HepG2 (cell line): ENCODE measurements around the gene TMEM86B. TPM values are rescaled to one million over a fixed set of nuclear protein-coding genes. Genes with fewer than 3 reads are reported as not detected.
A peak's percentile ranks its signal among the peaks of the same experiment; 100 is the strongest.

Source experiments
- CENPBD1 ChIP-seq: sonication (generic); formaldehyde crosslinking; IDR thresholded peaks from 2 replicates; pipeline ENCODE4 v1.8.0; 2022; ENCODE audit warnings: missing genetic modification reagents, low read depth, mild to moderate bottlenecking, borderline replicate concordance
- CHD4 ChIP-seq: fragments of 200-600 bp; sonication (generic); IDR thresholded peaks from 2 replicates; pipeline ENCODE4 v1.7.0; 2017; ENCODE audit warnings: mild to moderate bottlenecking, low read length, borderline replicate concordance
- DMAP1 ChIP-seq: IDR thresholded peaks from 2 replicates; pipeline ENCODE4 v1.6.1; 2016
- MTA1 ChIP-seq: sonication (generic); formaldehyde crosslinking; IDR thresholded peaks from 2 replicates; pipeline ENCODE4 v1.4.0; 2020; ENCODE audit warnings: missing genetic modification reagents, mild to moderate bottlenecking, borderline replicate concordance
- NCOA1 ChIP-seq: sonication (generic); formaldehyde crosslinking; IDR thresholded peaks from 2 replicates; pipeline ENCODE4 v1.9.0; 2021; ENCODE audit warnings: missing genetic modification reagents
- PTBP1 ChIP-seq: fragments of 200-400 bp; formaldehyde crosslinking; IDR thresholded peaks from 2 replicates; pipeline ENCODE4 v1.6.1; 2018; ENCODE audit warnings: low read length, low read depth; ENCODE audit not compliant: poor library complexity, severe bottlenecking
- SMAD9 ChIP-seq: sonication (generic); formaldehyde crosslinking; IDR thresholded peaks from 2 replicates; pipeline ENCODE4 v1.5.1; 2020; ENCODE audit warnings: mild to moderate bottlenecking, missing genetic modification reagents
- SMARCC2 ChIP-seq: fragments of 450-650 bp; IDR thresholded peaks from 2 replicates; pipeline ENCODE4 v1.6.1; 2017; ENCODE audit warnings: antibody characterized with exemption, mild to moderate bottlenecking
- ZBTB37 ChIP-seq: sonication (generic); formaldehyde crosslinking; IDR thresholded peaks from 2 replicates; pipeline ENCODE4 v1.4.0; 2020; ENCODE audit warnings: mild to moderate bottlenecking, missing genetic modification reagents
- ZBTB39 ChIP-seq: sonication (generic); formaldehyde crosslinking; IDR thresholded peaks from 2 replicates; pipeline ENCODE4 v1.5.0; 2020; ENCODE audit warnings: missing genetic modification reagents
- ZNF143 ChIP-seq: sonication (generic); formaldehyde crosslinking; IDR thresholded peaks from 2 replicates; pipeline ENCODE4 v1.4.0; 2020; ENCODE audit warnings: missing genetic modification reagents
- ZNF224 ChIP-seq: sonication (generic); formaldehyde crosslinking; IDR thresholded peaks from 2 replicates; pipeline ENCODE4 v1.5.0; 2020; ENCODE audit warnings: mild to moderate bottlenecking, missing genetic modification reagents
- polyA plus RNA-seq, 8 experiments: library from polyadenylated mRNA; depleted of rRNA in 3 of 8; stranded (reverse) in 7 of 8; unstranded in 1 of 8; fragments of >200 nt; fragmentation: Illumina TruSeq in 4 of 8; extraction: Trizol in 4 of 8; gene quantifications; 2 replicates each; pipeline versions ENCODE4 v1.2.1 to v1.2.3, GENCODE V29; 2011 to 2016; ENCODE audit warnings: low read depth in 4 of 8, missing spikeins in 1 of 8, mixed read lengths in 1 of 8; ENCODE audit not compliant: insufficient read depth in 1 of 8
- total RNA-seq, 5 experiments: library from RNA; depleted of rRNA; stranded (reverse); fragments of >200 nt; fragmentation: Illumina TruSeq; extraction: Trizol; gene quantifications; 2 replicates each; pipeline ENCODE4 v1.2.3, GENCODE V29; 2016; ENCODE audit warnings: low read depth in 1 of 5
- TF ChIP-seq, protein P1 (sequence below): sonication (generic); formaldehyde crosslinking; IDR thresholded peaks from 2 replicates; pipeline ENCODE4 v1.4.0; 2020; ENCODE audit warnings: missing genetic modification reagents, borderline replicate concordance
- TF ChIP-seq, protein P2 (sequence below): sonication (generic); formaldehyde crosslinking; IDR thresholded peaks from 2 replicates; pipeline ENCODE4 v1.4.0; 2020; ENCODE audit warnings: mild to moderate bottlenecking, missing genetic modification reagents

The TMEM86B gene
- total and polyA plus RNA-seq, 2 of the 13 experiments (the other 11 are each of a cell fraction or from before 2014, with no cell fraction given): 7.7 to 9.6 TPM

DNA sequence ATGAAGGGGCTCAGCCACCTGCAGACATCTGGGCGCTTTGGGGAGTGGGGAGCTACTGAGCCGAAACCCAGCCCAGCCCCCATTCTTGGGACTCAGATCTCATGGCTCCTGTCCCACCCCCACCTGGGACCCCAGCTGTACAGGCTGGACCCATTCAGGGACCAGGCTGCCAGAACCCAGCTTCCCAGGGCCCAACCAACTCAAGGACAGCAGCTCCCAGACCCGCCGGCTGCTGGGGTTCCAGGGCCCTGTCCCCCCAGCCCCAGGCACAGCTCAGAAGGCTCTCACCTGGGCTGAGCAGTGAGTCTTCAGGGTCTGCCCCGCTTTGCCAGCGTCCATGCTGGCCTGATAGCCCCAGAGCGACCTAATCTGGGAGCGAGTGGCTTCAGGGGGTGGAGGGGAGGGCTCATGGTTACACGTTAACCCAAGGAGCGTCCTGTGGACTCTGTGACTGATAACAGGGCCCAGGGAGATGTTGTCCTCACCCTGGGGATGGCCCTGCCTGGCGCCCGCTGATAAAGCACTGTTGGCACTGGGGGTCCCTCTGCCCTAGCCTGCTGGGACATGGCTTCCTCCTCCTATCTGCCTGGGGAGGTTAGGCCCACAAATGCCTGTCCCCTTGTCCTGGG is at the start of gene TMEM86B (continued):
- TF ChIP-seq PTBP1 (no peak), SMARCC2 (no peak), CHD4 (no peak), CENPBD1 (CRISPR knock-in tag) (no peak), SMAD9 (no peak), ZBTB37 (no peak), ZBTB39 (no peak), NCOA1 (CRISPR knock-in tag) (peak; percentile 63; the same call in 1 of the 2 replicates), ZNF224 (CRISPR knock-in tag) (no peak), MTA1 (CRISPR knock-in tag) (peak; percentile 72; the same call in 1 of the 2 replicates), ZNF143 (no peak), DMAP1 (CRISPR knock-in tag) (no peak)
- TF ChIP-seq, protein P1, sequence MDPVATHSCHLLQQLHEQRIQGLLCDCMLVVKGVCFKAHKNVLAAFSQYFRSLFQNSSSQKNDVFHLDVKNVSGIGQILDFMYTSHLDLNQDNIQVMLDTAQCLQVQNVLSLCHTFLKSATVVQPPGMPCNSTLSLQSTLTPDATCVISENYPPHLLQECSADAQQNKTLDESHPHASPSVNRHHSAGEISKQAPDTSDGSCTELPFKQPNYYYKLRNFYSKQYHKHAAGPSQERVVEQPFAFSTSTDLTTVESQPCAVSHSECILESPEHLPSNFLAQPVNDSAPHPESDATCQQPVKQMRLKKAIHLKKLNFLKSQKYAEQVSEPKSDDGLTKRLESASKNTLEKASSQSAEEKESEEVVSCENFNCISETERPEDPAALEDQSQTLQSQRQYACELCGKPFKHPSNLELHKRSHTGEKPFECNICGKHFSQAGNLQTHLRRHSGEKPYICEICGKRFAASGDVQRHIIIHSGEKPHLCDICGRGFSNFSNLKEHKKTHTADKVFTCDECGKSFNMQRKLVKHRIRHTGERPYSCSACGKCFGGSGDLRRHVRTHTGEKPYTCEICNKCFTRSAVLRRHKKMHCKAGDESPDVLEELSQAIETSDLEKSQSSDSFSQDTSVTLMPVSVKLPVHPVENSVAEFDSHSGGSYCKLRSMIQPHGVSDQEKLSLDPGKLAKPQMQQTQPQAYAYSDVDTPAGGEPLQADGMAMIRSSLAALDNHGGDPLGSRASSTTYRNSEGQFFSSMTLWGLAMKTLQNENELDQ: no peak
- TF ChIP-seq, protein P2, sequence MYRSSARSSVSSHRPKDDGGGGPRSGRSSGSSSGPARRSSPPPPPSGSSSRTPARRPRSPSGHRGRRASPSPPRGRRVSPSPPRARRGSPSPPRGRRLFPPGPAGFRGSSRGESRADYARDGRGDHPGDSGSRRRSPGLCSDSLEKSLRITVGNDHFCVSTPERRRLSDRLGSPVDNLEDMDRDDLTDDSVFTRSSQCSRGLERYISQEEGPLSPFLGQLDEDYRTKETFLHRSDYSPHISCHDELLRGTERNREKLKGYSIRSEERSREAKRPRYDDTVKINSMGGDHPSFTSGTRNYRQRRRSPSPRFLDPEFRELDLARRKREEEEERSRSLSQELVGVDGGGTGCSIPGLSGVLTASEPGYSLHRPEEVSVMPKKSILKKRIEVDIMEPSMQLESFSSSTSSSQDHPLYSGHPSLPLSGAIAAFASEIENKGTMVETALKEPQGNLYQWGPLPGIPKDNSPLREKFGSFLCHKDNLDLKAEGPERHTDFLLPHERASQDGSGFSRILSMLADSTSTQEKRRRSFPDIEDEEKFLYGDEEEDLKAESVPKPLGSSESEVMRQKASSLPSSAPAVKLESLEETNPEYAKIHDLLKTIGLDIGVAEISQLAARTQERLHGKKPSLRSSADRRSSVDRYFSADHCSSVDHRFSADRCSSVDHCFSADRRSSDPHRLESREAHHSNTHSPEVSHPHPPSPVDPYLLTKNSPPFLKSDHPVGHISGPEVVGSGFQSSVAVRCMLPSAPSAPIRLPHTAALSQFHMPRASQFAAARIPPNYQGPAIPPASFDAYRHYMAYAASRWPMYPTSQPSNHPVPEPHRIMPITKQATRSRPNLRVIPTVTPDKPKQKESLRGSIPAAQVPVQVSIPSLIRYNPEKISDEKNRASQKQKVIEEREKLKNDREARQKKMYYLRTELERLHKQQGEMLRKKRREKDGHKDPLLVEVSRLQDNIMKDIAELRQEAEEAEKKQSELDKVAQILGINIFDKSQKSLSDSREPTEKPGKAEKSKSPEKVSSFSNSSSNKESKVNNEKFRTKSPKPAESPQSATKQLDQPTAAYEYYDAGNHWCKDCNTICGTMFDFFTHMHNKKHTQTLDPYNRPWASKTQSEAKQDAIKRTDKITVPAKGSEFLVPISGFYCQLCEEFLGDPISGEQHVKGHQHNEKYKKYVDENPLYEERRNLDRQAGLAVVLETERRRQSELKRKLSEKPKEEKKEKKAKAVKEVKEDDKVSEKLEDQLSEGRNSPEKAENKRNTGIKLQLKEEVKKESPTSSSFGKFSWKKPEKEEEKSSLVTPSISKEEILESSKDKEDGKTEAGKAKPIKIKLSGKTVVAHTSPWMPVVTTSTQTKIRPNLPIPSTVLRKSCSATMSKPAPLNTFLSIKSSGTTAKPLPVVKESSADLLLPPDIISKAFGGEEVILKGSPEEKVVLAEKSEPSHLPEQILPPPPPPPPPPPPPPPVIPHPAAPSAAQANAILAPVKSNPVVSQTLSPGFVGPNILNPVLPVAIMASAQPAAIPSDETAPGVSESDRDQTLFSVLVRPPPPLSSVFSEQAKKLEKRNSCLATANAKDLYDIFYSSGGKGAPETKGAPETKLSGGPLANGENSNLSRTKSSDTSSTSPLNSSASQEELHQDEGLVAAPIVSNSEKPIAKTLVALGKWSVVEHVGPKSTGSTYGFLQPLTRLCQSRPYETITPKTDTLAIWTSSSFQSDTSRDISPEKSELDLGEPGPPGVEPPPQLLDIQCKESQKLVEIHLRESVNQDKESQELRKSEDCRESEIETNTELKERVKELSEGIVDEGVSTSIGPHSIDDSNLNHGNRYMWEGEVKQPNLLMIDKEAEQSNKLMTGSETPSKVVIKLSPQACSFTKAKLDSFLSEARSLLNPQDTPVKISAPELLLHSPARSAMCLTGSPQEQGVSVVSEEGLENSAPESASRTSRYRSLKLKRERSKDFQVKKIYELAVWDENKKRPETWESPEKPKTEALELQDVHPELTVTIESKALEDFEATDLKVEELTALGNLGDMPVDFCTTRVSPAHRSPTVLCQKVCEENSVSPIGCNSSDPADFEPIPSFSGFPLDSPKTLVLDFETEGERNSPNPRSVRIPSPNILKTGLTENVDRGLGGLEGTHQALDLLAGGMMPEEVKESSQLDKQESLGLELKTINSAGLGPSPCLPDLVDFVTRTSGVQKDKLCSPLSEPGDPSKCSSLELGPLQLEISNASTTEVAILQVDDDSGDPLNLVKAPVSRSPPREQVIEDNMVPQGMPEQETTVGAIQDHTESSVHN: 0 out of 2 replicates have a peak, but pooled peaks have one; percentile 67
